ENCODE results near the gene STXBP4.

STXBP4 gene

GRCh38 chr17:55198690-55199370 is 230.3 kb downstream of the STXBP4 start:
- TF ChIP-seq, protein P1, sequence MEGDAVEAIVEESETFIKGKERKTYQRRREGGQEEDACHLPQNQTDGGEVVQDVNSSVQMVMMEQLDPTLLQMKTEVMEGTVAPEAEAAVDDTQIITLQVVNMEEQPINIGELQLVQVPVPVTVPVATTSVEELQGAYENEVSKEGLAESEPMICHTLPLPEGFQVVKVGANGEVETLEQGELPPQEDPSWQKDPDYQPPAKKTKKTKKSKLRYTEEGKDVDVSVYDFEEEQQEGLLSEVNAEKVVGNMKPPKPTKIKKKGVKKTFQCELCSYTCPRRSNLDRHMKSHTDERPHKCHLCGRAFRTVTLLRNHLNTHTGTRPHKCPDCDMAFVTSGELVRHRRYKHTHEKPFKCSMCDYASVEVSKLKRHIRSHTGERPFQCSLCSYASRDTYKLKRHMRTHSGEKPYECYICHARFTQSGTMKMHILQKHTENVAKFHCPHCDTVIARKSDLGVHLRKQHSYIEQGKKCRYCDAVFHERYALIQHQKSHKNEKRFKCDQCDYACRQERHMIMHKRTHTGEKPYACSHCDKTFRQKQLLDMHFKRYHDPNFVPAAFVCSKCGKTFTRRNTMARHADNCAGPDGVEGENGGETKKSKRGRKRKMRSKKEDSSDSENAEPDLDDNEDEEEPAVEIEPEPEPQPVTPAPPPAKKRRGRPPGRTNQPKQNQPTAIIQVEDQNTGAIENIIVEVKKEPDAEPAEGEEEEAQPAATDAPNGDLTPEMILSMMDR (IDR thresholded peaks at IDR 0.05): no peak
- TF ChIP-seq ZFX (IDR thresholded peaks at IDR 0.05; ENCODE audit: borderline replicate concordance): no peak
- no peak overlapping the region for H3K27ac ChIP-seq

- TF ChIP-seq ZFX (IDR thresholded peaks at IDR 0.05; ENCODE audit: borderline replicate concordance): no peak
- TF ChIP-seq, protein P1 (IDR thresholded peaks at IDR 0.05): no peak
Measured at GRCh38 chr17:55200904-55201303, 232.3 kb downstream of the STXBP4 start.

GRCh38 chr17:55201308-55201932 is 232.9 kb downstream of the STXBP4 start:
- TF ChIP-seq ZFX (IDR thresholded peaks at IDR 0.05; ENCODE audit: borderline replicate concordance): no peak
- TF ChIP-seq, protein P1 (IDR thresholded peaks at IDR 0.05): no peak
- H3K27ac ChIP-seq: no peak overlapping the region

More at GRCh38 chr17:55200904-55201303, 232.3 kb downstream of the STXBP4 start:
- no peak overlapping the region for H3K27ac ChIP-seq

DNA sequence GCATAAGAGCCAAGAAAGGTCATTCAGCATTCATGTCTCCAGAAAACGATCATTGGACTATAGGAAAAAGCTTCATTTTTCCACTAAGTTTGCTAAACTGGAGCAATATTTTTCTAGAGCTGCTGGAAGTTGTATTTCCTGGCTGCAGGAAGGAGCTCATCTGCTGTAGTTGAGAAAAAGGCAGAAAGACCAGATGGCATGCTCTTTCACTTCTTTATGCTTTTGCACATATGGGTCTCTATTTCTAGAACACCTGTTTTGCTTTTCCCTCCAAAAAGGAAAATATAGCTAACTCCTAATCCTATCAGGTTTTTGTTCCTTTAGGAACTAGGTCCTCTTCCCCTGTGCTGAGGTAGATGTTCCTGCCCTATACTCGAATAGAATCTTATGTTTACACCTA is 234.3 kb downstream of the STXBP4 start:
- H3K27ac ChIP-seq: no peak overlapping the region
- TF ChIP-seq ZFX (IDR thresholded peaks at IDR 0.05; ENCODE audit: borderline replicate concordance): no peak
- TF ChIP-seq, protein P1 (IDR thresholded peaks at IDR 0.05): no peak

- no peak for TF ChIP-seq ZFX (IDR thresholded peaks at IDR 0.05; ENCODE audit: borderline replicate concordance)
- TF ChIP-seq, protein P1 (IDR thresholded peaks at IDR 0.05): no peak
- H3K27ac ChIP-seq: no peak overlapping the region
Measured at GRCh38 chr17:55208078-55208812, 239.7 kb downstream of the STXBP4 start.

DNA sequence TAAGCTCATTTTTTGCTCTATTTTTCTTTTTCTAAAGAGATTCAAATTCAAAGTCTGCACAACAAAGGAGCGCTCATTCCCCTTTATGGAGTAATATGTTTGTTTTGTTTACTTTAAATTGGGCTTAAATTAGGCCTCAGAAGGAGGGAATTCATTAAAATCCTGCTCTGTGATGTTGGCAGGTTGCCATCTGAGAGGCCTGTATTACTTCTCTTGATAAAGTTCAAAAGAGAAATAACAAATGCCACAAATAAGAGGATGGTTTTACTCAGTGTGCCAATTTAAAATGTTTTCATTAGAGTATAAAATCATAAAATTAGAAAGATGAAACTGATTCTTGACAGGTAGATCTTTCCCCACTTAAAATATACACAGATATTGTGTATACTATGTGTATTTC is 241.7 kb downstream of the STXBP4 start:
- TF ChIP-seq, protein P1 (IDR thresholded peaks at IDR 0.05): no peak
- no peak for TF ChIP-seq ZFX (IDR thresholded peaks at IDR 0.05; ENCODE audit: borderline replicate concordance)
- no peak overlapping the region for H3K27ac ChIP-seq

DNA sequence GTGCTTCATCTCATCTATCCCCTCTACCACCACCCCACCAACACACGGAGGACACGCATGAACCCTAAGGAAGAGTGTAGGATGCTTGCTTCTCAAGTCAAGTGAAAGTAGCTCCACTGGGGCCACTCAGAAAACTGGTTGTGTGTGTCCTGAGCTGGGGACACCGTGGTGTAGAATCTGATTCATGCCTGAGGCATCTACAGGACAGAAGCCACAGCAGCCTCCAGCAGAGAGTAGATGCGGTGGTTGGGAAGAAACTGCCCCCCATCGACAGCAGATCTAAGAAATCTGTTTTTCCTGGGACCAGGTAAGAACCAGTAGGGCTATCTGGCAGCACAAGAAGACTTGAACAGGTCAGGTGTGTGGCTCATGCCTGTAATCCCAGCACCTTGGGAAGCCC is 244.3 kb downstream of the STXBP4 start:
- TF ChIP-seq, protein P1 (IDR thresholded peaks at IDR 0.05): no peak
- TF ChIP-seq ZFX (IDR thresholded peaks at IDR 0.05; ENCODE audit: borderline replicate concordance): no peak
- H3K27ac ChIP-seq: no peak overlapping the region
